ENCODE data around the gene PDE11A. TPM values are rescaled to one million over a fixed set of nuclear protein-coding genes. Genes with fewer than 3 reads are reported as not detected.

PDE11A gene
- total RNA-seq, 4 donors from 2014 or later: 1.7 TPM; not detected in 3

GRCh38 chr2:177832611-177833433, 239.8 kb downstream of the PDE11A start:
- Histone ChIP-seq H3K36me3 (no peaks in the 10 kb centered on the region), H3K9me3 (peaks cover 0 to 23% (median 0%) of the 10 kb centered on the region in 4 donors), H3K27ac (no peak overlapping the region), H3K4me1 (no peaks in the 10 kb centered on the region), H3K27me3 (no peaks in the 10 kb centered on the region), H3K4me3 (no peak overlapping the region)
- TF ChIP-seq CTCF (IDR thresholded peaks at IDR 0.05): no peak
- TF ChIP-seq EP300 (IDR thresholded peaks at IDR 0.05): no peak
- no peak for TF ChIP-seq POLR2A (IDR thresholded peaks at IDR 0.05)
- no peak for DNase-seq (ENCODE audit: low spot score in 2 of 2)
- 89 to 96% methylated on average over 6 of the region's 6 CpGs for WGBS, 2 donors

GRCh38 chr2:177830881-177831386, 241.6 kb downstream of the PDE11A start:
- no peaks in the 10 kb centered on the region for H3K36me3 ChIP-seq
- no peak for TF ChIP-seq POLR2A (IDR thresholded peaks at IDR 0.05)
- no peak for TF ChIP-seq CTCF (IDR thresholded peaks at IDR 0.05)
- no peak for TF ChIP-seq EP300 (IDR thresholded peaks at IDR 0.05)
- H3K27me3 ChIP-seq: no peaks in the 10 kb centered on the region
- H3K9me3 ChIP-seq: peaks cover 0 to 22% (median 0%) of the 10 kb centered on the region in 4 donors
- 76 to 98% methylated on average over 1 of the region's 1 CpG for WGBS, 2 donors
- H3K27ac ChIP-seq: no peak overlapping the region
- H3K4me1 ChIP-seq: no peaks in the 10 kb centered on the region
- H3K4me3 ChIP-seq: no peak overlapping the region
- no peak for DNase-seq (ENCODE audit: low spot score in 2 of 2)

- Histone ChIP-seq H3K36me3 (no peaks in the 10 kb centered on the region), H3K27ac (no peak overlapping the region), H3K9me3 (peaks cover 0 to 2% (median 0%) of the 10 kb centered on the region in 4 donors), H3K4me3 (no peak overlapping the region), H3K4me1 (no peaks in the 10 kb centered on the region), H3K27me3 (no peaks in the 10 kb centered on the region)
- TF ChIP-seq POLR2A (IDR thresholded peaks at IDR 0.05) (no peak), EP300 (IDR thresholded peaks at IDR 0.05) (no peak), CTCF (IDR thresholded peaks at IDR 0.05) (no peak)
- 69 to 83% methylated on average over 1 of the region's 1 CpG for WGBS, 2 donors
- DNase-seq (ENCODE audit: low spot score in 2 of 2): no peak
Observed at GRCh38 chr2:177828557-177828956, 244.0 kb downstream of the PDE11A start.

GRCh38 chr2:177826897-177827296, 245.7 kb downstream of the PDE11A start:
- H3K4me3 ChIP-seq: no peak overlapping the region
- H3K27ac ChIP-seq: no peak overlapping the region
- 86 to 97% methylated on average over 2 of the region's 2 CpGs for WGBS, 2 donors
- TF ChIP-seq EP300 (IDR thresholded peaks at IDR 0.05): no peak
- TF ChIP-seq CTCF (IDR thresholded peaks at IDR 0.05): no peak
- no peak for TF ChIP-seq POLR2A (IDR thresholded peaks at IDR 0.05)
- no peaks in the 10 kb centered on the region for H3K9me3 ChIP-seq
- no peaks in the 10 kb centered on the region for H3K27me3 ChIP-seq
- H3K4me1 ChIP-seq: no peaks in the 10 kb centered on the region
- DNase-seq (ENCODE audit: low spot score in 2 of 2): no peak
- H3K36me3 ChIP-seq: no peaks in the 10 kb centered on the region

- WGBS, 2 donors: 92% methylated on average over 3 of the region's 3 CpGs
- H3K4me1 ChIP-seq: no peaks in the 10 kb centered on the region
- TF ChIP-seq POLR2A (IDR thresholded peaks at IDR 0.05): no peak
- TF ChIP-seq EP300 (IDR thresholded peaks at IDR 0.05): no peak
- TF ChIP-seq CTCF (IDR thresholded peaks at IDR 0.05): no peak
- no peak for DNase-seq (ENCODE audit: low spot score in 2 of 2)
- no peaks in the 10 kb centered on the region for H3K9me3 ChIP-seq
- H3K27me3 ChIP-seq: no peaks in the 10 kb centered on the region
- H3K4me3 ChIP-seq: no peak overlapping the region
- H3K36me3 ChIP-seq: no peaks in the 10 kb centered on the region
- no peak overlapping the region for H3K27ac ChIP-seq
Observed at GRCh38 chr2:177822941-177823340, 249.6 kb downstream of the PDE11A start.

All from tibial nerve (tissue), 4 donors.